Measurements from ENCODE around the gene PET100. TPM values are rescaled to one million over a fixed set of nuclear protein-coding genes. Genes with fewer than 3 reads are reported as not detected.

PET100 gene
- total RNA-seq, 1 donor from 2014 or later: 141 TPM

- no peaks in the 10 kb centered on the region for H3K4me1 Mint-ChIP-seq
- no peak for TF ChIP-seq CTCF (conservative IDR thresholded peaks at IDR 0.05)
- H3K4me3 Mint-ChIP-seq: no peak overlapping the region
- DNase-seq (ENCODE audit: low read depth, low spot score): no peak
- no peak overlapping the region for H3K27ac Mint-ChIP-seq (ENCODE audit: unreplicated experiment)
- H3K9me3 Mint-ChIP-seq: no peaks in the 10 kb centered on the region
- no peaks in the 10 kb centered on the region for H3K36me3 Mint-ChIP-seq (ENCODE audit: low read depth)
- peaks cover 25% of the 10 kb centered on the region for H3K27me3 Mint-ChIP-seq (ENCODE audit: low read depth)
These were observed 26.6 kb upstream of the PET100 start for GRCh38 chr19:7602935-7603497.

DNA sequence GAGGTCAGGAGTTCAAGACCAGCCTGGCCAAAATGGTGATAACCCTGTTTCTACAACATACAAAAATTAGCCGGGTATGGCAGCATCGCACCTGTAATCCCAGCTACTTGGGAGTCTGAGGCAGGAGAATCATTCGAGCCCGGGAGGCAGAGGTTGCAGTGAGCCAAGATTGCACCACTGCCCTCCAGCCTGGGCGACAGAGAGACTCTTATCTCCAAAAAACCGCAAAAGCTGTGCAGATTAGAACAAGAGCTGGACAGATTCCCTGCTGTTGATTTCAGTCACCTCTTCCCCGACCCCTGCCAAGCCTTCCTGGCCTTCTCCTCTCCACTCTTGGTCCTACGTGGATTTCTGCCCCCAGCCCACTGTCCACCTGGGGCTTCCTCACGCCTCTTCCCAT is 25.7 kb upstream of the PET100 start:
- no peak for DNase-seq (ENCODE audit: low read depth, low spot score)
- Mint-ChIP-seq H3K27me3 (ENCODE audit: low read depth) (peaks cover 18% of the 10 kb centered on the region), H3K36me3 (ENCODE audit: low read depth) (no peaks in the 10 kb centered on the region), H3K27ac (ENCODE audit: unreplicated experiment) (peak overlapping the region; percentile 40), H3K4me3 (peak overlapping the region; percentile 24), H3K9me3 (no peaks in the 10 kb centered on the region), H3K4me1 (no peaks in the 10 kb centered on the region)
- no peak for TF ChIP-seq CTCF (conservative IDR thresholded peaks at IDR 0.05)

DNA sequence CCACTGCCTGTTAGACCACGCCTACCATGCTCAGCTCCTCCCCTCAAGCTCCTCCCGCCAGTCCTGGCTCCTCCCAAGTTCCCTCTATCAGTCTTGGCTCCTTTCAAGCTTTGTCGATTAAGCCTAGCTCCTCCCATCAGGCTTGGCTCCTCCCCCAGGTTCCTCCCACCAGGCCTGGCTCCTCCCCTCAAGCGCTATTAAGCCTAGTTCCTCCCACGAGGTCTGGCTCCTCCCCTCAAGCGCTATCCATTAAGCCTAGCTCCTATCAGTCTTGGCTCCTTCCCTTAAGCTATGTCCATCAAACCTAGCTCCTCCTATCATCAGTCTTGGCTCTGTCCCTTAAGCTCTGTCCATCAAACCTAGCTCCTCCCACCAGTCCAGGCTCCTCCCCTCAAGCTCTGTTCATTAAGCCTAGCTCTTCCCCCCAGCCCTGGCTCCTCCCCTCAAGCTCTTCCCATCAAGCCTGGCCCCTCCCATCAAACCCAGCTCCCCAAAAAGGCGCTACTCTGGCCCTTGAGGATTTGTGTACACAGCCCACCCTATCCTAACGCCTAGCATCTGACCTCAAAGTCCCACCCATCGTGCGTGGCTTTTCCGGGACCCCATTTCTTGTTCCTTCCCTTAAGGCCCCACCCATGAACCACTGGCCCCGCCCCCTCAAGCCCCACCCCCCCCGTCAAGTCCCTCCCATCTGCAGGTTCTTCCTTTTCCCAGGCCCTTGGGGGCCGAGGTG is 23.9 kb upstream of the PET100 start:
- Mint-ChIP-seq H3K27me3 (ENCODE audit: low read depth) (peaks cover 18% of the 10 kb centered on the region), H3K4me1 (no peaks in the 10 kb centered on the region), H3K27ac (ENCODE audit: unreplicated experiment) (peak overlapping the region; percentile 19), H3K36me3 (ENCODE audit: low read depth) (no peaks in the 10 kb centered on the region), H3K9me3 (no peaks in the 10 kb centered on the region), H3K4me3 (no peak overlapping the region)
- no peak for TF ChIP-seq CTCF (conservative IDR thresholded peaks at IDR 0.05)
- no peak for DNase-seq (ENCODE audit: low read depth, low spot score)

GRCh38 chr19:7606289-7606688 is 23.3 kb upstream of the PET100 start:
- TF ChIP-seq CTCF (conservative IDR thresholded peaks at IDR 0.05): no peak
- Mint-ChIP-seq H3K4me1 (no peaks in the 10 kb centered on the region), H3K4me3 (no peak overlapping the region), H3K9me3 (no peaks in the 10 kb centered on the region), H3K27ac (ENCODE audit: unreplicated experiment) (no peak overlapping the region), H3K27me3 (ENCODE audit: low read depth) (peaks cover 18% of the 10 kb centered on the region), H3K36me3 (ENCODE audit: low read depth) (no peaks in the 10 kb centered on the region)
- DNase-seq (ENCODE audit: low read depth, low spot score): no peak

DNA sequence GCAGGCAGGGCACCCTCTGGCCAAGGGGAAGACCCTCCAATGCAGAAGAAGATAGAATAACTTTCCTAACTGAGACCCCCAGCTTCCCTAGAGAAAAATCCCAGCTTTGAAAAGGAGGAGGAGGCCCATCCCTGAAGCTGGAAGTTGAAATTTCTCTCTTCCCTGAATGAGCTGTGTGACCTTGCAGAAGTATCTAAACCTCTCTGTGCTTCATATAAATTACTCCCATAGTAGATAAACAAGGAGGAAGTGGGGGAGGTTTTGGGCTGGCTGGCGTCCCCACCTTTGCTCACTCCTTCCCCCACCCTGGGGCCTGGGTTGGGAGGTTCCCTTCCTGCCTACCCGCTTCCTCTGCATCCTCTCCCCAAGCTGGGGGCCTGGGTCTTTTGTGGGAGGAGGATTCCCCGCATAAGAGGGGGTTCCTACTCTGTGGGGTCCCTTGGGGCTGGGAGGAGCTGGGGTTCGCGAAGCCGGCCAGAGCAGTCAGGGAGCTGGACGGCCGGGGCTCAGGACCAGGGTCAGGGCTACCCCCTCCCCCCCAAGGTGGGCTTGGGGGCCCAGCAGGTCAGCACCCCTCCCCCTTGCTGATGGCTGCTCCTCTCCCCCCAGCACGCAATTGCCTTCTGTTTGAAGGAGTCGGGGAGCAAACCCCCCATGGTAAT is 22.2 kb upstream of the PET100 start:
- Mint-ChIP-seq H3K9me3 (no peaks in the 10 kb centered on the region), H3K4me1 (no peaks in the 10 kb centered on the region), H3K4me3 (no peak overlapping the region), H3K27me3 (ENCODE audit: low read depth) (peaks cover 13% of the 10 kb centered on the region), H3K27ac (ENCODE audit: unreplicated experiment) (no peak overlapping the region), H3K36me3 (ENCODE audit: low read depth) (no peaks in the 10 kb centered on the region)
- no peak for TF ChIP-seq CTCF (conservative IDR thresholded peaks at IDR 0.05)
- DNase-seq (ENCODE audit: low read depth, low spot score): no peak

All from neural crest cell (in vitro differentiated cells).